A673 (cell line): ENCODE results near the gene NMB.

Experiments used
- EZH2 ChIP-seq: fragments of 200-600 bp; sonication (generic); IDR thresholded peaks from 2 replicates; pipeline ENCODE4 v1.6.1; 2017; ENCODE audit warnings: borderline replicate concordance, low read depth, mild to moderate bottlenecking, mixed read lengths, antibody characterized with exemption, low read length; ENCODE audit not compliant: poor library complexity, severe bottlenecking
- TF ChIP-seq, protein P1 (sequence below): fragments of 300-800, 200-600 bp; sonication (generic); conservative IDR thresholded peaks from 2 replicates; pipeline ENCODE4 v1.5.1; 2017; ENCODE audit warnings: low read depth, mild to moderate bottlenecking, antibody characterized with exemption, low read length, moderate library complexity, mixed read lengths

DNA sequence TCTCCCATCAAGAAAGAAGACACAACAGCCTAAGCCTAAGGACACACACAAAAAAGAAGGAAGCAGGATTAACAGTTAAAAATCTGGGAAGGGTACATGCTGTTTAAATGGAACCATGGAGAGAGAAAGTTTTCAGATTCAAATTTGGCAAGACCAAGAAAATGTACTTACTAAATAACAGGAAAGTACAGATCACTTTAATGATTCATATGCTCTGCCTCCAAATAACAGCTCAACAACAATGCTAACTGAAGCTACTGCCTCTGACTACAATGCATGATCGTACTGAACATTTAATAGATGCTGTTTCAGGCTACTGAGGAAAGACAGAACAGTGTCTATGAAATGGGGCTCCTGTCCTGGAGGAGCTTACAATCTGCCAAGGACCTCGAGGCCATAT is 8.4 kb upstream of the NMB start:
- TF ChIP-seq, protein P1, sequence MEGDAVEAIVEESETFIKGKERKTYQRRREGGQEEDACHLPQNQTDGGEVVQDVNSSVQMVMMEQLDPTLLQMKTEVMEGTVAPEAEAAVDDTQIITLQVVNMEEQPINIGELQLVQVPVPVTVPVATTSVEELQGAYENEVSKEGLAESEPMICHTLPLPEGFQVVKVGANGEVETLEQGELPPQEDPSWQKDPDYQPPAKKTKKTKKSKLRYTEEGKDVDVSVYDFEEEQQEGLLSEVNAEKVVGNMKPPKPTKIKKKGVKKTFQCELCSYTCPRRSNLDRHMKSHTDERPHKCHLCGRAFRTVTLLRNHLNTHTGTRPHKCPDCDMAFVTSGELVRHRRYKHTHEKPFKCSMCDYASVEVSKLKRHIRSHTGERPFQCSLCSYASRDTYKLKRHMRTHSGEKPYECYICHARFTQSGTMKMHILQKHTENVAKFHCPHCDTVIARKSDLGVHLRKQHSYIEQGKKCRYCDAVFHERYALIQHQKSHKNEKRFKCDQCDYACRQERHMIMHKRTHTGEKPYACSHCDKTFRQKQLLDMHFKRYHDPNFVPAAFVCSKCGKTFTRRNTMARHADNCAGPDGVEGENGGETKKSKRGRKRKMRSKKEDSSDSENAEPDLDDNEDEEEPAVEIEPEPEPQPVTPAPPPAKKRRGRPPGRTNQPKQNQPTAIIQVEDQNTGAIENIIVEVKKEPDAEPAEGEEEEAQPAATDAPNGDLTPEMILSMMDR = no peak
- TF ChIP-seq EZH2 = no peak
